HepG2 (cell line): ENCODE measurements around the gene JTB. TPM values are rescaled to one million over a fixed set of nuclear protein-coding genes. Genes with fewer than 3 reads are reported as not detected.
A peak's percentile ranks its signal among the peaks of the same experiment; 100 is the strongest.

ENCODE experiments used
- GABPB1 ChIP-seq: IDR thresholded peaks from 2 replicates; pipeline ENCODE4 v1.6.1; 2016; ENCODE audit warnings: mild to moderate bottlenecking, missing genetic modification reagents, moderate library complexity, missing compliant biosample characterization
- HHEX ChIP-seq: IDR thresholded peaks from 2 replicates; pipeline ENCODE4 v1.6.1; 2016; ENCODE audit warnings: control low read depth
- SAFB2 ChIP-seq: sonication (generic); formaldehyde crosslinking; IDR thresholded peaks from 2 replicates; pipeline ENCODE4 v1.5.1; 2020; ENCODE audit warnings: missing genetic modification reagents, low read depth, mild to moderate bottlenecking, borderline replicate concordance
- TARDBP ChIP-seq: sonication (generic); formaldehyde crosslinking; IDR thresholded peaks from 2 replicates; pipeline ENCODE4 v1.8.0; 2022; ENCODE audit warnings: mild to moderate bottlenecking, missing genetic modification reagents
- ZBTB42 ChIP-seq: sonication (generic); formaldehyde crosslinking; IDR thresholded peaks from 2 replicates; pipeline ENCODE4 v1.5.0; 2020; ENCODE audit warnings: mild to moderate bottlenecking, missing genetic modification reagents
- ZNF124 ChIP-seq: sonication (generic); formaldehyde crosslinking; IDR thresholded peaks from 2 replicates; pipeline ENCODE4 v1.4.0; 2020; ENCODE audit warnings: missing genetic modification reagents
- ZNF468 ChIP-seq: sonication (generic); formaldehyde crosslinking; IDR thresholded peaks from 2 replicates; pipeline ENCODE4 v1.8.0; 2022; ENCODE audit warnings: mild to moderate bottlenecking, moderate library complexity, missing genetic modification reagents
- ZNF570 ChIP-seq: sonication (generic); formaldehyde crosslinking; IDR thresholded peaks from 2 replicates; pipeline ENCODE4 v1.4.0; 2020; ENCODE audit warnings: mild to moderate bottlenecking, missing genetic modification reagents, borderline replicate concordance
- ZSCAN21 ChIP-seq: sonication (generic); formaldehyde crosslinking; IDR thresholded peaks from 2 replicates; pipeline ENCODE4 v1.8.0; 2022; ENCODE audit warnings: mild to moderate bottlenecking, missing genetic modification reagents, moderate library complexity, borderline replicate concordance
- polyA plus RNA-seq, 8 experiments: library from polyadenylated mRNA; depleted of rRNA in 3 of 8; stranded (reverse) in 7 of 8; unstranded in 1 of 8; fragments of >200 nt; fragmentation: Illumina TruSeq in 4 of 8; extraction: Trizol in 4 of 8; gene quantifications; 2 replicates each; pipeline versions ENCODE4 v1.2.1 to v1.2.3, GENCODE V29; 2011 to 2016; ENCODE audit warnings: low read depth in 4 of 8, missing spikeins in 1 of 8, mixed read lengths in 1 of 8; ENCODE audit not compliant: insufficient read depth in 1 of 8
- total RNA-seq, 5 experiments: library from RNA; depleted of rRNA; stranded (reverse); fragments of >200 nt; fragmentation: Illumina TruSeq; extraction: Trizol; gene quantifications; 2 replicates each; pipeline ENCODE4 v1.2.3, GENCODE V29; 2016; ENCODE audit warnings: low read depth in 1 of 5
- TF ChIP-seq, protein P1 (sequence below): sonication (generic); formaldehyde crosslinking; IDR thresholded peaks from 2 replicates; pipeline ENCODE4 v1.4.0; 2020; ENCODE audit warnings: missing genetic modification reagents
- TF ChIP-seq, protein P2 (sequence below): IDR thresholded peaks from 2 replicates; pipeline ENCODE4 v1.6.1; 2016; ENCODE audit warnings: low read depth, missing genetic modification reagents, missing compliant biosample characterization
- TF ChIP-seq, protein P3 (sequence below): sonication (generic); formaldehyde crosslinking; IDR thresholded peaks from 2 replicates; pipeline ENCODE4 v1.8.1; 2023; ENCODE audit warnings: mild to moderate bottlenecking, inconsistent platforms, moderate library complexity, missing genetic modification reagents, borderline replicate concordance
- TF ChIP-seq, protein P4 (sequence below): sonication (generic); formaldehyde crosslinking; IDR thresholded peaks from 2 replicates; pipeline ENCODE4 v1.5.0; 2020; ENCODE audit warnings: missing genetic modification reagents
- TF ChIP-seq, protein P5 (sequence below): sonication (generic); formaldehyde crosslinking; IDR thresholded peaks from 2 replicates; pipeline ENCODE4 v1.4.0; 2020; ENCODE audit warnings: missing genetic modification reagents, borderline replicate concordance

JTB gene
- total and polyA plus RNA-seq, 2 of the 13 experiments (the other 11 are each of a cell fraction or from before 2014, with no cell fraction given) = 96.7 to 99.2 TPM

DNA sequence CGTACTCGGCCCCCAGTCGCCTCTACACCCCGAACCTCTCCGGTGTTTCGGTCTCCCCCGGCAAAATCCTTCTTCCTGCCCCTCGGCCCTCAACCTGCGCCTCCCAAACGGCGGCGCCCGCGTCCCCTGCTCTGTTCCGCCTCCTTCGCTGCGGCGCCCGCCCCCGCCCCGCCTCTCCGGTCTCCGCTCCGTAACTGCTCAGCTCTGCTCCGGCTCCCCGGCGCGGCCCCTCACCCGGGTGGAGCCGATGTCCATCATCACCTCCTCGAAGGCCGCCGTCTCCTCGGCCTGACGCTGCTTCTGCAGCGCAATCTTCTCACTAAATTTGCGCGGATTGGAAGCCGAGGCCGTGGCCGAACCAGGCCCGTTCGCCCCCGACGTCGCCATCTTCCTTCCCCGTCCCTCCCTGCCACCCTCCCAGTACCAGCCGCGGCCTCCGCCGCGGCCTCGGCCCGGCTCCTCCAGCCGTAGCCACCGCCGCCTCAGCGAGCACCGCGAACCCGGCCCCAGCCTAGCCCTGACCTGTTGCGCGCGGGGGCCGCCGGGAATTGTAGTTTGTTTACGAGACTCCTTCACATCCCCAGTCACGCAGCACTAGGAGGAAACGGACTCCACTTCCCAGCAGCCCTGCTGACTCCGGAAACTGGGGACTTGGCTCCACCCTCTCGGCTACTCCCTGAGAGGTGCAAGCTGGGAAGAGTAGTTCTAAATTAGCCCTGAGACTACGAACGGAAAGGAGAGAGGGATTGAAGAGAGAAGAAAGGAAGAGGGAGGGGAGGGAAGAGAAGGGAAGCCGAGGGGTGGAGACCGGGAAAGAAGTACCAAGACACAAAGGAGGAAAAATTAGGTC lies 19.1 kb downstream of the JTB start, which contains the start of gene CRTC2 (continued):
- TF ChIP-seq, protein P1, sequence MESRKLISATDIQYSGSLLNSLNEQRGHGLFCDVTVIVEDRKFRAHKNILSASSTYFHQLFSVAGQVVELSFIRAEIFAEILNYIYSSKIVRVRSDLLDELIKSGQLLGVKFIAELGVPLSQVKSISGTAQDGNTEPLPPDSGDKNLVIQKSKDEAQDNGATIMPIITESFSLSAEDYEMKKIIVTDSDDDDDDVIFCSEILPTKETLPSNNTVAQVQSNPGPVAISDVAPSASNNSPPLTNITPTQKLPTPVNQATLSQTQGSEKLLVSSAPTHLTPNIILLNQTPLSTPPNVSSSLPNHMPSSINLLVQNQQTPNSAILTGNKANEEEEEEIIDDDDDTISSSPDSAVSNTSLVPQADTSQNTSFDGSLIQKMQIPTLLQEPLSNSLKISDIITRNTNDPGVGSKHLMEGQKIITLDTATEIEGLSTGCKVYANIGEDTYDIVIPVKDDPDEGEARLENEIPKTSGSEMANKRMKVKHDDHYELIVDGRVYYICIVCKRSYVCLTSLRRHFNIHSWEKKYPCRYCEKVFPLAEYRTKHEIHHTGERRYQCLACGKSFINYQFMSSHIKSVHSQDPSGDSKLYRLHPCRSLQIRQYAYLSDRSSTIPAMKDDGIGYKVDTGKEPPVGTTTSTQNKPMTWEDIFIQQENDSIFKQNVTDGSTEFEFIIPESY = no peak
- peak; percentile 53; the same call in 1 of the 2 replicates for TF ChIP-seq SAFB2
- peak; percentile 86 for TF ChIP-seq TARDBP (CRISPR knock-in tag)
- TF ChIP-seq, protein P2, sequence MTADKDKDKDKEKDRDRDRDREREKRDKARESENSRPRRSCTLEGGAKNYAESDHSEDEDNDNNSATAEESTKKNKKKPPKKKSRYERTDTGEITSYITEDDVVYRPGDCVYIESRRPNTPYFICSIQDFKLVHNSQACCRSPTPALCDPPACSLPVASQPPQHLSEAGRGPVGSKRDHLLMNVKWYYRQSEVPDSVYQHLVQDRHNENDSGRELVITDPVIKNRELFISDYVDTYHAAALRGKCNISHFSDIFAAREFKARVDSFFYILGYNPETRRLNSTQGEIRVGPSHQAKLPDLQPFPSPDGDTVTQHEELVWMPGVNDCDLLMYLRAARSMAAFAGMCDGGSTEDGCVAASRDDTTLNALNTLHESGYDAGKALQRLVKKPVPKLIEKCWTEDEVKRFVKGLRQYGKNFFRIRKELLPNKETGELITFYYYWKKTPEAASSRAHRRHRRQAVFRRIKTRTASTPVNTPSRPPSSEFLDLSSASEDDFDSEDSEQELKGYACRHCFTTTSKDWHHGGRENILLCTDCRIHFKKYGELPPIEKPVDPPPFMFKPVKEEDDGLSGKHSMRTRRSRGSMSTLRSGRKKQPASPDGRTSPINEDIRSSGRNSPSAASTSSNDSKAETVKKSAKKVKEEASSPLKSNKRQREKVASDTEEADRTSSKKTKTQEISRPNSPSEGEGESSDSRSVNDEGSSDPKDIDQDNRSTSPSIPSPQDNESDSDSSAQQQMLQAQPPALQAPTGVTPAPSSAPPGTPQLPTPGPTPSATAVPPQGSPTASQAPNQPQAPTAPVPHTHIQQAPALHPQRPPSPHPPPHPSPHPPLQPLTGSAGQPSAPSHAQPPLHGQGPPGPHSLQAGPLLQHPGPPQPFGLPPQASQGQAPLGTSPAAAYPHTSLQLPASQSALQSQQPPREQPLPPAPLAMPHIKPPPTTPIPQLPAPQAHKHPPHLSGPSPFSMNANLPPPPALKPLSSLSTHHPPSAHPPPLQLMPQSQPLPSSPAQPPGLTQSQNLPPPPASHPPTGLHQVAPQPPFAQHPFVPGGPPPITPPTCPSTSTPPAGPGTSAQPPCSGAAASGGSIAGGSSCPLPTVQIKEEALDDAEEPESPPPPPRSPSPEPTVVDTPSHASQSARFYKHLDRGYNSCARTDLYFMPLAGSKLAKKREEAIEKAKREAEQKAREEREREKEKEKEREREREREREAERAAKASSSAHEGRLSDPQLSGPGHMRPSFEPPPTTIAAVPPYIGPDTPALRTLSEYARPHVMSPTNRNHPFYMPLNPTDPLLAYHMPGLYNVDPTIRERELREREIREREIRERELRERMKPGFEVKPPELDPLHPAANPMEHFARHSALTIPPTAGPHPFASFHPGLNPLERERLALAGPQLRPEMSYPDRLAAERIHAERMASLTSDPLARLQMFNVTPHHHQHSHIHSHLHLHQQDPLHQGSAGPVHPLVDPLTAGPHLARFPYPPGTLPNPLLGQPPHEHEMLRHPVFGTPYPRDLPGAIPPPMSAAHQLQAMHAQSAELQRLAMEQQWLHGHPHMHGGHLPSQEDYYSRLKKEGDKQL = no peak
- TF ChIP-seq ZNF570 (CRISPR knock-in tag) = no peak
- TF ChIP-seq, protein P3, sequence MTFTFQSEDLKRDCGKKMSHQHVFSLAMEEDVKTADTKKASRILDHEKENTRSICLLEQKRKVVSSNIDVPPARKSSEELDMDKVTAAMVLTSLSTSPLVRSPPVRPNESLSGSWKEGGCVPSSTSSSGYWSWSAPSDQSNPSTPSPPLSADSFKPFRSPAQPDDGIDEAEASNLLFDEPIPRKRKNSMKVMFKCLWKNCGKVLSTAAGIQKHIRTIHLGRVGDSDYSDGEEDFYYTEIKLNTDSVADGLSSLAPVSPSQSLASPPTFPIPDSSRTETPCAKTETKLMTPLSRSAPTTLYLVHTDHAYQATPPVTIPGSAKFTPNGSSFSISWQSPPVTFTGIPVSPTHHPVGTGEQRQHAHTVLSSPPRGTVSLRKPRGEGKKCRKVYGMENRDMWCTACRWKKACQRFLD = peak; percentile 70; the same call in 1 of the 2 replicates
- TF ChIP-seq ZSCAN21 = no peak
- TF ChIP-seq GABPB1 = peak; percentile 97
- TF ChIP-seq ZBTB42 (CRISPR knock-in tag) = 0 out of 2 replicates have a peak, but pooled peaks have one; percentile 57
- TF ChIP-seq, protein P4, sequence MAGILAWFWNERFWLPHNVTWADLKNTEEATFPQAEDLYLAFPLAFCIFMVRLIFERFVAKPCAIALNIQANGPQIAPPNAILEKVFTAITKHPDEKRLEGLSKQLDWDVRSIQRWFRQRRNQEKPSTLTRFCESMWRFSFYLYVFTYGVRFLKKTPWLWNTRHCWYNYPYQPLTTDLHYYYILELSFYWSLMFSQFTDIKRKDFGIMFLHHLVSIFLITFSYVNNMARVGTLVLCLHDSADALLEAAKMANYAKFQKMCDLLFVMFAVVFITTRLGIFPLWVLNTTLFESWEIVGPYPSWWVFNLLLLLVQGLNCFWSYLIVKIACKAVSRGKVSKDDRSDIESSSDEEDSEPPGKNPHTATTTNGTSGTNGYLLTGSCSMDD (CRISPR knock-in tag) = 0 out of 2 replicates have a peak, but pooled peaks have one; percentile 74
- TF ChIP-seq ZNF468 (CRISPR knock-in tag) = no peak
- TF ChIP-seq, protein P5, sequence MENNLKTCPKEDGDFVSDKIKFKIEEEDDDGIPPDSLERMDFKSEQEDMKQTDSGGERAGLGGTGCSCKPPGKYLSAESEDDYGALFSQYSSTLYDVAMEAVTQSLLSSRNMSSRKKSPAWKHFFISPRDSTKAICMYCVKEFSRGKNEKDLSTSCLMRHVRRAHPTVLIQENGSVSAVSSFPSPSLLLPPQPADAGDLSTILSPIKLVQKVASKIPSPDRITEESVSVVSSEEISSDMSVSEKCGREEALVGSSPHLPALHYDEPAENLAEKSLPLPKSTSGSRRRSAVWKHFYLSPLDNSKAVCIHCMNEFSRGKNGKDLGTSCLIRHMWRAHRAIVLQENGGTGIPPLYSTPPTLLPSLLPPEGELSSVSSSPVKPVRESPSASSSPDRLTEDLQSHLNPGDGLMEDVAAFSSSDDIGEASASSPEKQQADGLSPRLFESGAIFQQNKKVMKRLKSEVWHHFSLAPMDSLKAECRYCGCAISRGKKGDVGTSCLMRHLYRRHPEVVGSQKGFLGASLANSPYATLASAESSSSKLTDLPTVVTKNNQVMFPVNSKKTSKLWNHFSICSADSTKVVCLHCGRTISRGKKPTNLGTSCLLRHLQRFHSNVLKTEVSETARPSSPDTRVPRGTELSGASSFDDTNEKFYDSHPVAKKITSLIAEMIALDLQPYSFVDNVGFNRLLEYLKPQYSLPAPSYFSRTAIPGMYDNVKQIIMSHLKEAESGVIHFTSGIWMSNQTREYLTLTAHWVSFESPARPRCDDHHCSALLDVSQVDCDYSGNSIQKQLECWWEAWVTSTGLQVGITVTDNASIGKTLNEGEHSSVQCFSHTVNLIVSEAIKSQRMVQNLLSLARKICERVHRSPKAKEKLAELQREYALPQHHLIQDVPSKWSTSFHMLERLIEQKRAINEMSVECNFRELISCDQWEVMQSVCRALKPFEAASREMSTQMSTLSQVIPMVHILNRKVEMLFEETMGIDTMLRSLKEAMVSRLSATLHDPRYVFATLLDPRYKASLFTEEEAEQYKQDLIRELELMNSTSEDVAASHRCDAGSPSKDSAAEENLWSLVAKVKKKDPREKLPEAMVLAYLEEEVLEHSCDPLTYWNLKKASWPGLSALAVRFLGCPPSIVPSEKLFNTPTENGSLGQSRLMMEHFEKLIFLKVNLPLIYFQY (CRISPR knock-in tag) = no peak
- no peak for TF ChIP-seq ZNF124 (CRISPR knock-in tag)
- TF ChIP-seq HHEX = no peak
